Amniotic stem cell (primary cell): Measurements from ENCODE around the gene TCF7.

Source experiments
- DNase-seq: peaks from one replicate; lab custom pipeline; 2025; lab: John Stamatoyannopoulos, UW

TCF7 gene

GRCh38 chr5:134131165-134131564 is 16.7 kb downstream of the TCF7 start:
- DNase-seq, result no peak

GRCh38 chr5:134131578-134132350 is 17.3 kb downstream of the TCF7 start:
- DNase-seq, result no peak

- DNase-seq, result no peak
Observed at GRCh38 chr5:134132372-134133187, 18.1 kb downstream of the TCF7 start.

- no peak for DNase-seq
Observed at GRCh38 chr5:134133188-134133994, 18.9 kb downstream of the TCF7 start.

- no peak for DNase-seq
Observed at GRCh38 chr5:134133995-134134541, 19.6 kb downstream of the TCF7 start.

- no peak for DNase-seq
Observed at GRCh38 chr5:134135091-134135655, 20.7 kb downstream of the TCF7 start.

- DNase-seq, result no peak
Observed at GRCh38 chr5:134136221-134136631, 21.7 kb downstream of the TCF7 start.

- DNase-seq, result no peak
Observed at GRCh38 chr5:134136771-134137170, 22.3 kb downstream of the TCF7 start.

GRCh38 chr5:134138416-134139376 is 24.2 kb downstream of the TCF7 start:
- DNase-seq, result no peak

- no peak for DNase-seq
Observed at GRCh38 chr5:134139377-134139851, 24.9 kb downstream of the TCF7 start.

- DNase-seq, result no peak
Observed at GRCh38 chr5:134139891-134140469, 25.5 kb downstream of the TCF7 start.

- peak; percentile 43 for DNase-seq
Observed at GRCh38 chr5:134140530-134141201, 26.2 kb downstream of the TCF7 start.

GRCh38 chr5:134141331-134142050 is 27.0 kb downstream of the TCF7 start:
- no peak for DNase-seq

GRCh38 chr5:134142052-134142451 is 27.6 kb downstream of the TCF7 start:
- DNase-seq, result no peak

GRCh38 chr5:134142806-134143205 is 28.3 kb downstream of the TCF7 start:
- DNase-seq, result no peak

GRCh38 chr5:134143431-134143830 is 28.9 kb downstream of the TCF7 start:
- DNase-seq, result no peak

GRCh38 chr5:134143944-134144941 is 29.8 kb downstream of the TCF7 start:
- DNase-seq, result no peak
